ENCODE measurements around the gene MRGPRG.
A peak's percentile ranks its signal among the peaks of the same experiment; 100 is the strongest.

MRGPRG gene

GRCh38 chr11:3189196-3189843 is 29.3 kb downstream of the MRGPRG start:
- H2BK12ac ChIP-seq (ENCODE audit: low read length in 2 of 2): no peak overlapping the region
- no peak overlapping the region for H3K14ac ChIP-seq (ENCODE audit: low read length in 2 of 2)
- H3K4ac ChIP-seq (ENCODE audit: low read depth in 1 of 2, low read length in 2 of 2): no peak overlapping the region
- no peak overlapping the region for H3K4me3 ChIP-seq (ENCODE audit: insufficient read depth in 1 of 2, low read depth in 1 of 2, low read length in 2 of 2)
- peaks cover 43 to 70% of the 10 kb centered on the region in 2 experiments for H3K27me3 ChIP-seq (ENCODE audit: control insufficient read depth in 1 of 2, insufficient read depth in 1 of 2, low read length in 2 of 2)
- H3K4me2 ChIP-seq (ENCODE audit: low read length, poor library complexity, severe bottlenecking): no peak overlapping the region
- H2BK120ac ChIP-seq (ENCODE audit: low read depth, low read length): no peak overlapping the region
- H3K9ac ChIP-seq (ENCODE audit: low read length): no peak overlapping the region
- 42% methylated on average over 14 of the region's 15 CpGs for WGBS
- no peak overlapping the region for H3K27ac ChIP-seq (ENCODE audit: low read length, poor library complexity, severe bottlenecking)
- H2BK5ac ChIP-seq (ENCODE audit: low read depth, low read length, poor library complexity, severe bottlenecking): no peak overlapping the region
- peaks cover 4% of the 10 kb centered on the region for H3K9me3 ChIP-seq (ENCODE audit: control insufficient read depth, low read length)
- no peak overlapping the region for H3K23ac ChIP-seq (ENCODE audit: low read length in 2 of 2)
- H2AK5ac ChIP-seq (ENCODE audit: low read length, severe bottlenecking): no peak overlapping the region
- peak overlapping the region in 1 of 2 experiments; percentile 21 for H3K18ac ChIP-seq (ENCODE audit: low read depth in 1 of 2, low read length in 2 of 2)
- H4K8ac ChIP-seq (ENCODE audit: low read length): no peak overlapping the region
- no peak for DNase-seq
- H3K4me1 ChIP-seq (ENCODE audit: control insufficient read depth, insufficient read depth, low read depth, low read length): no peaks in the 10 kb centered on the region
- H4K91ac ChIP-seq (ENCODE audit: low read length): no peak overlapping the region
- no peaks in the 10 kb centered on the region for H3K36me3 ChIP-seq (ENCODE audit: control insufficient read depth in 1 of 2, insufficient read depth in 2 of 2, low read depth in 1 of 2, low read length in 2 of 2)
- H2BK15ac ChIP-seq (ENCODE audit: low read depth, poor library complexity, severe bottlenecking): no peak overlapping the region
- no peak overlapping the region for H2AFZ ChIP-seq (ENCODE audit: low read depth, low read length)
- H3K79me1 ChIP-seq (replicated peaks; ENCODE audit: low read length, poor library complexity, severe bottlenecking): no peaks in the 10 kb centered on the region

- 77% methylated on average over 16 of the region's 17 CpGs for WGBS
- no peak overlapping the region for H2BK120ac ChIP-seq (ENCODE audit: low read depth, low read length)
- no peak overlapping the region for H3K4me3 ChIP-seq (ENCODE audit: insufficient read depth in 1 of 2, low read depth in 1 of 2, low read length in 2 of 2)
These were observed 30.0 kb downstream of the MRGPRG start for GRCh38 chr11:3188496-3189195.

GRCh38 chr11:3186166-3186953 is 32.3 kb downstream of the MRGPRG start:
- 85% methylated on average over 10 of the region's 11 CpGs for WGBS
- H3K23ac ChIP-seq (ENCODE audit: low read length in 2 of 2): no peak overlapping the region
- no peak overlapping the region for H2BK5ac ChIP-seq (ENCODE audit: low read depth, low read length, poor library complexity, severe bottlenecking)
- H3K9ac ChIP-seq (ENCODE audit: low read length): no peak overlapping the region
- no peak overlapping the region for H3K4me3 ChIP-seq (ENCODE audit: insufficient read depth in 1 of 2, low read depth in 1 of 2, low read length in 2 of 2)
- H3K36me3 ChIP-seq (ENCODE audit: control insufficient read depth in 1 of 2, insufficient read depth in 2 of 2, low read depth in 1 of 2, low read length in 2 of 2): no peaks in the 10 kb centered on the region
- no peak overlapping the region for H4K8ac ChIP-seq (ENCODE audit: low read length)
- H3K27me3 ChIP-seq (ENCODE audit: control insufficient read depth in 1 of 2, insufficient read depth in 1 of 2, low read length in 2 of 2): peaks cover 37 to 54% of the 10 kb centered on the region in 2 experiments
- DNase-seq: no peak
- no peaks in the 10 kb centered on the region for H3K4me1 ChIP-seq (ENCODE audit: control insufficient read depth, insufficient read depth, low read depth, low read length)
- no peak overlapping the region for H2BK120ac ChIP-seq (ENCODE audit: low read depth, low read length)
- H3K27ac ChIP-seq (ENCODE audit: low read length, poor library complexity, severe bottlenecking): no peak overlapping the region
- no peak overlapping the region for H3K14ac ChIP-seq (ENCODE audit: low read length in 2 of 2)
- no peak overlapping the region for H2AFZ ChIP-seq (ENCODE audit: low read depth, low read length)
- no peak overlapping the region for H2BK12ac ChIP-seq (ENCODE audit: low read length in 2 of 2)
- no peak overlapping the region for H3K4me2 ChIP-seq (ENCODE audit: low read length, poor library complexity, severe bottlenecking)
- H2BK15ac ChIP-seq (ENCODE audit: low read depth, poor library complexity, severe bottlenecking): no peak overlapping the region
- peaks cover 4% of the 10 kb centered on the region for H3K9me3 ChIP-seq (ENCODE audit: control insufficient read depth, low read length)
- no peak overlapping the region for H4K91ac ChIP-seq (ENCODE audit: low read length)
- H2AK5ac ChIP-seq (ENCODE audit: low read length, severe bottlenecking): no peak overlapping the region
- H3K4ac ChIP-seq (ENCODE audit: low read depth in 1 of 2, low read length in 2 of 2): no peak overlapping the region
- H3K18ac ChIP-seq (ENCODE audit: low read depth in 1 of 2, low read length in 2 of 2): no peak overlapping the region
- H3K79me1 ChIP-seq (replicated peaks; ENCODE audit: low read length, poor library complexity, severe bottlenecking): no peaks in the 10 kb centered on the region

More at GRCh38 chr11:3188496-3189195, 30.0 kb downstream of the MRGPRG start:
- Histone ChIP-seq H4K91ac (ENCODE audit: low read length) (no peak overlapping the region), H3K4me2 (ENCODE audit: low read length, poor library complexity, severe bottlenecking) (no peak overlapping the region), H3K18ac (ENCODE audit: low read depth in 1 of 2, low read length in 2 of 2) (no peak overlapping the region), H4K8ac (ENCODE audit: low read length) (no peak overlapping the region), H2AK5ac (ENCODE audit: low read length, severe bottlenecking) (no peak overlapping the region), H3K4ac (ENCODE audit: low read depth in 1 of 2, low read length in 2 of 2) (no peak overlapping the region), H2BK5ac (ENCODE audit: low read depth, low read length, poor library complexity, severe bottlenecking) (no peak overlapping the region), H3K14ac (ENCODE audit: low read length in 2 of 2) (no peak overlapping the region), H3K27me3 (ENCODE audit: control insufficient read depth in 1 of 2, insufficient read depth in 1 of 2, low read length in 2 of 2) (peaks cover 38 to 64% of the 10 kb centered on the region in 2 experiments), H3K9ac (ENCODE audit: low read length) (no peak overlapping the region), H2BK12ac (ENCODE audit: low read length in 2 of 2) (no peak overlapping the region), H2AFZ (ENCODE audit: low read depth, low read length) (no peak overlapping the region), H2BK15ac (ENCODE audit: low read depth, poor library complexity, severe bottlenecking) (no peak overlapping the region), H3K4me1 (ENCODE audit: control insufficient read depth, insufficient read depth, low read depth, low read length) (no peaks in the 10 kb centered on the region), H3K36me3 (ENCODE audit: control insufficient read depth in 1 of 2, insufficient read depth in 2 of 2, low read depth in 1 of 2, low read length in 2 of 2) (no peaks in the 10 kb centered on the region), H3K79me1 (replicated peaks; ENCODE audit: low read length, poor library complexity, severe bottlenecking) (no peaks in the 10 kb centered on the region), H3K27ac (ENCODE audit: low read length, poor library complexity, severe bottlenecking) (no peak overlapping the region), H3K23ac (ENCODE audit: low read length in 2 of 2) (no peak overlapping the region), H3K9me3 (ENCODE audit: control insufficient read depth, low read length) (peaks cover 4% of the 10 kb centered on the region)
- no peak for DNase-seq
